HG03521 (cell line): ENCODE measurements around the gene PHRF1.

Experiments
- ATAC-seq: cut with Tn5 transposase; IDR thresholded peaks from one replicate; pipeline ENCODE4 v1.9.1; 2021; ENCODE audit warnings: mild to moderate bottlenecking, moderate library complexity; ENCODE audit not compliant: unreplicated experiment

PHRF1 gene

DNA sequence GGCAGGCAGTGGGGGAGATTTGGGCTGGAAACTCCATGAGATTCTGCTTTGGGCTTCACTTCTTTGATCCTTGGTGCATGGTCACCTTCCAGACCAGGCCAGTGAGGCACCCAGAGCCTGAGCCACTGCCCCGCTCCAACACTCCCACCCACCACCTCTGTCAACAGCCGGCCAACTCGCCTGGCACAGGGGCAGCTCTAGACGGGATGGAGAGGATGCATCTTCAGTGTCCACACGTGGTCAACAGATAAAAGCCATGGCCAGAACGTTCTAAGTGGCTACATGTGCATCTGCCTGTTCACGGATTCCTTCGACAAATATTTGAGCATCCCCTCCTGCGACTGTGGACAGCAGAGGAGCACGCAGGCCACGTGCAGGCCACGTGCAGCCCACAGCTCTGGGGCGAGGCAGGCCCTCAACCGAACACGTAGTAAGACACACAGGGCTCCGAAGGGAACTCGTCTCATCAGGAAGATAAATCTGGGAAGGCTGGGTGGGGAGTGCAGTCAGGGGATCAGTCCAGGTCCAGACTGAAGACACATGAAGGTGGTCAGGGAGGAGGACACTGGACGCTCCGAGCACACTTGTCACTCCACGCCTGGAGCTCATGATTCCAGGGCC is 37.7 kb upstream of the PHRF1 start:
- ATAC-seq, result no peak

- ATAC-seq, result no peak
Measured at GRCh38 chr11:539971-540481, 36.2 kb upstream of the PHRF1 start.

DNA sequence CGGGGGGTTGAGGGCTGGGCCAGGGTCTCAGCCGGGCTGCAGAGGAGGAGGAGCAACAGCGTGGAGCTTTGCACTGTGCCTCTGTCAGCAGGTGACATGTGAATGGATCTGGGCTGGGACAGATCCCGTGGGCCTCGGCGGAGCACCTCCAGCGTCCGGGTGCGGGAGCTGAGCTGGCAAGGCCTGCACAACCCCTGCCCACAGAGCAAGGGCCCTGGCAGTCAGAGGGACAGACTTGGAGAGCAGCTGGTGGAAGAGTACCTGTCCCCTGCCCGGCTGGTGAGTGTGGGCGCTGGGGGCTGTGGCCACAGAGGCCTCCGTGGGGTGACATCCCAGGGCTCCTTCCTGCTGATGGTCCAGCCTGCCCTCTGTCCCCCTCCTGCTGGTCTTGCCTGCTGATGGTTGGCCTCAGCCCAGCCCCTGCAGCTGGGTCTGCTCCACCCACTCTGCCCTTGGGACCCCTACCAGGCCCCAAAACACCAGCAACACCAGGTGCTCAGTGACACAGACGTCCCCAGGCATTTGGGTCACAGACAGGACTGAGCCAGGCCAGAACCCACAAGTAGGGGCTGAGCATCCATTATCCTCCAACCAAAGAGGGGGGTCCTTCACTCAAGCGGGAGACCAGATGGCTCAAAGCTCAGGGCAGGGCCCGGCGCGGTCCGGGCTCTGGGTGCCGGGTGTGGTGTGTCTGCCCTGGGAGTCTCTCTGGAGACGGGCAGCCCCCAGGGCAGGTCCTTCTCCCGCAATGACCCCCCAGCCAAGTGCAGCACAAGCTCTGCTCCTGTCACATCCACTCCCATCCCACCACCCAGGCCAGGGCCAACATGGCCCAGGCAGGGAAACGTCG is 35.5 kb upstream of the PHRF1 start:
- no peak for ATAC-seq

DNA sequence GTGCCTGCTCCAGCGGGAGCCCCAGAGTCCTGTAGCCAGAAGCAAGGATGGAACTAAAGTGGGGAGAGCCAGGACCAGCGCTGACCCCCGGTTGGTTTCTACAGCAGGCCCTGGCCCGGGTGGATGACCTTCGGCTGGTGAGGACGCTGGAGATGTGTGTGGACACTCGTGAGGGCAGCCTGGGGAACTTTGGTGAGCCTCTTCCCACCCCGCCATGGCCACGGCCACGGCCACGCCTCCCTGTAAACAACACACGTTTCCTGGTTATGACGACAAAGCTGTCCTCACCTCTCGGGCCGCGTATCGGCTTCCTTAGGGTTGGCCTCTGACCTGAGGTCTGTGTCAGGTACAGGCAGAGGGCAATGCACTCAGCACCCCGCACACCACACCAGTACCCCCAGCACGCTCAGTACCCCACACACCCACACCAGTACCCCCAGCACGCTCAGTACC is 34.8 kb upstream of the PHRF1 start:
- ATAC-seq, result no peak

DNA sequence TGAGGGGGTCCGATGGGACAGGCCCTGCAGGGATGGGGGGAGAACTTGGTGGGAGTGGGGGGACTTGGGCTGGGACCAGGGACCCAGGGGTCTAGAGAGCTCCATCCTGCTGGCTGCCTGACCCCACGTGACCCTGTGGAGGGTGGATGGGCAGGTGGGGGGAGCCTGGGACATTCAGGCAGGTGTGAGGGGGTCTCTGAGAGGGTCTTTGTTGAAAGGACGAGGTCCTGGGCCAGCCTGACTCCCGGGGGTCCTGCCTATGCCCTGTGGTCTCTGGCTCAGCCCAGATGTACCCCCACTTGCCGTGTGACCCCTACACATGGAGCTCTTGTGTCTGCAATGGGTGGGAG is 31.5 kb upstream of the PHRF1 start:
- no peak for ATAC-seq

- ATAC-seq, result no peak
Measured at GRCh38 chr11:545171-545570, 31.1 kb upstream of the PHRF1 start.

GRCh38 chr11:548700-549603 is 27.3 kb upstream of the PHRF1 start:
- no peak for ATAC-seq

DNA sequence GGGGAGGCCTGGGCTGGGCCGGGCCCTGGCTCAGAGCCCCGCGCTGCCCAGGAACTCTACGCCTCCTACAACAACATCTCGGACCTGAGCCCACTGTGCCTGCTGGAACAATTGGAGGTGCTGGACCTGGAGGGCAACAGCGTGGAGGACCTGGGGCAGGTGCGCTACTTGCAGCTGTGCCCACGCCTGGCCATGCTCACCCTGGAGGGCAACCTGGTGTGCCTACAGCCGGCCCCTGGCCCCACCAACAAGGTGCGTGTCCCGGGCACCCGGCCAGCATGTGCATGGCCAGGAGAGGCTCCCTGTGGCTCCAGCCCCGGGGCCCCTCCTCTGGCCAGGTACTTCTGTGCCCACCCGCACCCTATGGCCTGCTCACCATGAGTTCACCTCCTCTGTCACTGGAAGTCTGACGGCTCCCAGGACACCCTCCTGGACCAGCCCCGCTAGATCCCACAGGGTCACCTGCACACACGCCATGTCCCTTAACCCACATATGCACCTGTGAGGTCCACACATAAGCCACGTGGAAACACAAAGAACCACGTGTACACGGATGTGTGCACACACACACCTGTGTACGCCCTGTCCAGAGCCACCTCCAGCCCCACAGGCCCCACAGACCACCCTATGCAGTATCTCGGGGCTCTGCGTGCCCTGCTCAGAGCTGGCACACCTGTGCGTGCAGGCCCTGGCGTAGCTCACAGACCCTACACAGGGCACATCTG is 26.1 kb upstream of the PHRF1 start:
- ATAC-seq, result no peak

DNA sequence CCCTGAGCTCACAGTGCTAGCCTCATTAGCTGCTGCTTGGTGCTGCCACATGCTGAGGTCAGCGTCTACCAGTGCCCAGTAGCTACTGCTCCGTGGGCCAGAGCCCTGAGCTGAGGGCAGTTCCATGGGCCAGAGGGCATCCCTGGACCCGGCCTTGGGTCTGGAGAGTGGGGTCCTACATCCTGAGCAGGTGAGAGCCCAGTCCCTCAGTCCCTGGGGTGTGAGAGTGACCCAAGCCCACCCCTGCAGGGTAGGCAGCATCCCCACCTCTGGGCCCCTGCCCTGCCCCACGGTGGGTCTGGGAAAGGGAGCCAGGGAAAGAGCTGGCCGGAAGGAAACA is 25.6 kb upstream of the PHRF1 start:
- no peak for ATAC-seq

GRCh38 chr11:551131-551530 is 25.1 kb upstream of the PHRF1 start:
- ATAC-seq, result no peak

GRCh38 chr11:551596-551995 is 24.7 kb upstream of the PHRF1 start:
- ATAC-seq, result no peak

- ATAC-seq, result no peak
Measured at GRCh38 chr11:553083-553987, 22.9 kb upstream of the PHRF1 start.

DNA sequence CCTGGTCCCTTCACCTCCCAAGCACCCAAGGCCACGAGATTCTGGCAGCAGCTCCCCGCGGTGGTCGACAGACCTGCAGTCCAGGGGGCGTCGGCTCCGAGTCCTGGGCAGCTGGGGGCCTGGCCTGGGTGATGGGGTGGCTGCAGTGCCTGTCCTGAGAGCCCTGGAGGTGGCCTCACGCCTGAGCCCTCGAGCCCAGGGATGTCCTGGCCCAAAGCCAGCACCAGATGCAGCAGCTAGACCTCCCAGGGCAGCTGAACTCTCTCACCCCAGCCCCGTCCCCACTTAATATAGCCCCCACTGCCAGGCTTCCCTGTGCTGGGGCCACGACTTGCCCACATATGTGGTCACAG is 22.3 kb upstream of the PHRF1 start:
- no peak for ATAC-seq

DNA sequence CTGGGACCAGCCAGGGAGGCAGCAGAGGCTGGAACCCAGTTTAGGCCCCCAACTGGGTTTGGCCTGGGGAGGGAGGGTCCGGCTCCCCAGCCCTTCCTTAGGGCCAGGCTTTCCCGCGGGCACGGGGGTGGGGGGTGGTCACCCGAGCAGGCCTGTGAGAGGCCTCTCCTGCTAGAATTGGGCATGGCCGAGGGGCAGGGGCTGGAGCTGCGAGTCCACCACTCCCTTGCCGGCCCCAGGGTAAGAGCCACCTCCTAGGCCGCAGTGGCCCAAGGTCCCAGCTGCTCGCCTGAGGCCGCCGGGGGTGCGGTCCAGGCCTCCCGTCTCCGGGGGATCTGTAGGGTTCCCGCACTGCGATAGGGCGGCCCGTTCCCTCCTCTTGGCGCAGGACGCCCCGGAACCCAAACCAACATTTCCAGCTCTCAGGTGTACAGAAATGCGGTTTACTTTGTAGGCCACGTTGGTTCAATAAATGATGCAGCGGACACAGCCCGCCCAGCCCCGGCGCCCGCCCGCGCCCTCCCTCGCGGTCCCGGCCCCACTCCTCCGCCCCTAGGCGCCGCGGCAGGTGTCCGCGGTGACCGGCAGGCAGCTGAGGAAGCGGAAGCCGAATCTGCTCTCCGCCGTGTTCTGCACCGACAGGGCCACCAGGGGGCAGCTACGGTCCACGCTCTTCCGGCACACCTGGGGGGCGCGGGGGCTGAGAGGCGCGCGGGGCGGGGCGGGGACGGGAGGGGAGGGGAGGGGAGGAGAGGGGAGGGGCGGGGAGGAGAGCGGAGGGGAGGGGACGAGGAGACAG is 21.6 kb upstream of the PHRF1 start:
- ATAC-seq, result no peak

GRCh38 chr11:555227-555779 is 21.0 kb upstream of the PHRF1 start:
- no peak for ATAC-seq

DNA sequence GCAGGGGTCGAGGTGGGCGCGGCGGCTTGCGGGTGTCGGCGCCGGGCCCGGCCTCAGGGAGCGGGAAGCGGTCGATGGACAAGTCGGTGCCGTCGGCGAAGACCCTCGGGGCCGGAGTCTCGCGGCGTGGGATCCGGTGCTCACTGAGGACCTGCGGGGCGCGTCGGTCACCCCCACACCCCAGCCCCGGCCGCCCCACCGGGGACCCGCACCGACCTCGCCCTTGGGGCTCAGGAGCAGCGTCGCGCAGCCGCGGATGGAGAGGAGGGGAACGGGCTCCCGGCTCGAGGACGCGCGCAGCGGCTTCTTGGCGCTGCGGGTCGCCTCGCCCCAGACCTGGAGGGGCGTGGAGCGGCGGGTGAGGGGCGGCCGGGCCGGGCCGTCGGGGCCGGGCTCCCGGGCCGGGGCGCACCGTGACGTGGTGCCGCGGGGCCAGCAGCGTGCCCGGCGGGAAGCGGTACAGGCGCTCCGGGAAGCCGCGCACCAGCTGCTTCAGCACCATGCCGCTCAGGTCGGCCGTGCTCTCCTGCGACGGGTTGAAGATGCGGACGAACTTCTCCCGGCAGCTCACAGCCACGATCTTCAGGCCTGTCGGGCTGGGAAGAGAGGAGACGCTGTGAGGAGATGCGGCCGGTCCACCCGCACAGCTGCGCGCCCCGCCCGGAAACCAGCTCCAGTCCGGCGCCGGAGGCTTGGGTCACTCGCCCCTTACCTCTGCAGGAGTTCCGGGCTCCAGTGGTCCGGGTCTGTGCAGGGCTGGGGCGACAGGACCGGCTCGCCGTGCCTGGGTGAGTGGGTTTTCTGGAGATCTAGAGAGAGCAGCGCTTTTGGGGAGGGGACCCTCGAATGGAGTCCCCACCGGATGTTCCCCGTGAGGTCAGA is 20.2 kb upstream of the PHRF1 start:
- no peak for ATAC-seq

DNA sequence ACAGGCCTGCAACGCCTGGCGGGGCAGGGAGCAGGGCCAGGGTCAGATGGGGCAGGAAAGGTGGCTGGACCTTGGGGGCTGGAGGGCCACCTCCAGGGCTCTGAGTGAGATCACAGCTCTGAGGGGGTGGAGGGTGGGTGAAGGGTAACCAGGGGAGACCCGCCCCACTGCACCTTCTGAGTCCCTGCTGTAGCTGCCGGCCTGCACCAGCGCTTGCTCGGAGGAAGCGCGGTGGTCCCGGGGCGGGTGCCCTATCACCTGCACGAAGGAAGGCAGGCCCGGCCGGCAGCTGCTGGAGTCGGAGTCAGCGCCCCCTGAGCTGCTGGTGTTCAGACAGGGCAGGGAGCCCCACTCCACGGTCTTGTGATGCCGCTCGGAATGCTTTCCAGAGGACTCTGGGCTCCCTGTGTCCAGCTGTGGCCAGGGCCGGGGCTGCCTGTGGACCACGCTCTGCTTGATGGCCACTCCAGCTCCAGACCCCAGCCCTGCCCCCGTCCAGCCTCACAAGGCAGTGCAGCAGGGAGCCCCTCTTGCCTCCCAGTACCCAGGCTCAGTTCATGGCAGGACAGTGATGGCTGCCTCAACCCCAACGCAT is 19.5 kb upstream of the PHRF1 start:
- ATAC-seq, result no peak
